ENCODE data around the gene TENM4. TPM values are rescaled to one million over a fixed set of nuclear protein-coding genes. Genes with fewer than 3 reads are reported as not detected.

TENM4 gene
- total RNA-seq, 4 donors from 2014 or later: 1.1 to 2.7 (median 2.0) TPM

- Histone ChIP-seq H3K4me1 (no peaks in the 10 kb centered on the region), H3K27ac (no peak overlapping the region), H3K36me3 (no peaks in the 10 kb centered on the region), H3K27me3 (no peaks in the 10 kb centered on the region), H3K9me3 (no peaks in the 10 kb centered on the region), H3K4me3 (no peak overlapping the region)
- no peak for DNase-seq
- TF ChIP-seq, protein P1, sequence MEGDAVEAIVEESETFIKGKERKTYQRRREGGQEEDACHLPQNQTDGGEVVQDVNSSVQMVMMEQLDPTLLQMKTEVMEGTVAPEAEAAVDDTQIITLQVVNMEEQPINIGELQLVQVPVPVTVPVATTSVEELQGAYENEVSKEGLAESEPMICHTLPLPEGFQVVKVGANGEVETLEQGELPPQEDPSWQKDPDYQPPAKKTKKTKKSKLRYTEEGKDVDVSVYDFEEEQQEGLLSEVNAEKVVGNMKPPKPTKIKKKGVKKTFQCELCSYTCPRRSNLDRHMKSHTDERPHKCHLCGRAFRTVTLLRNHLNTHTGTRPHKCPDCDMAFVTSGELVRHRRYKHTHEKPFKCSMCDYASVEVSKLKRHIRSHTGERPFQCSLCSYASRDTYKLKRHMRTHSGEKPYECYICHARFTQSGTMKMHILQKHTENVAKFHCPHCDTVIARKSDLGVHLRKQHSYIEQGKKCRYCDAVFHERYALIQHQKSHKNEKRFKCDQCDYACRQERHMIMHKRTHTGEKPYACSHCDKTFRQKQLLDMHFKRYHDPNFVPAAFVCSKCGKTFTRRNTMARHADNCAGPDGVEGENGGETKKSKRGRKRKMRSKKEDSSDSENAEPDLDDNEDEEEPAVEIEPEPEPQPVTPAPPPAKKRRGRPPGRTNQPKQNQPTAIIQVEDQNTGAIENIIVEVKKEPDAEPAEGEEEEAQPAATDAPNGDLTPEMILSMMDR (IDR thresholded peaks at IDR 0.05): no peak
- TF ChIP-seq POLR2A (IDR thresholded peaks at IDR 0.05): no peak
These were observed 792.6 kb downstream of the TENM4 start for GRCh38 chr11:78647986-78648875.

- DNase-seq: no peak
- no peak for TF ChIP-seq POLR2A (IDR thresholded peaks at IDR 0.05)
- TF ChIP-seq, protein P1 (IDR thresholded peaks at IDR 0.05): no peak
- Histone ChIP-seq H3K9me3 (no peaks in the 10 kb centered on the region), H3K27me3 (no peaks in the 10 kb centered on the region), H3K27ac (no peak overlapping the region), H3K4me3 (no peak overlapping the region), H3K36me3 (no peaks in the 10 kb centered on the region), H3K4me1 (no peaks in the 10 kb centered on the region)
These were observed 793.4 kb downstream of the TENM4 start for GRCh38 chr11:78647266-78647915.

DNA sequence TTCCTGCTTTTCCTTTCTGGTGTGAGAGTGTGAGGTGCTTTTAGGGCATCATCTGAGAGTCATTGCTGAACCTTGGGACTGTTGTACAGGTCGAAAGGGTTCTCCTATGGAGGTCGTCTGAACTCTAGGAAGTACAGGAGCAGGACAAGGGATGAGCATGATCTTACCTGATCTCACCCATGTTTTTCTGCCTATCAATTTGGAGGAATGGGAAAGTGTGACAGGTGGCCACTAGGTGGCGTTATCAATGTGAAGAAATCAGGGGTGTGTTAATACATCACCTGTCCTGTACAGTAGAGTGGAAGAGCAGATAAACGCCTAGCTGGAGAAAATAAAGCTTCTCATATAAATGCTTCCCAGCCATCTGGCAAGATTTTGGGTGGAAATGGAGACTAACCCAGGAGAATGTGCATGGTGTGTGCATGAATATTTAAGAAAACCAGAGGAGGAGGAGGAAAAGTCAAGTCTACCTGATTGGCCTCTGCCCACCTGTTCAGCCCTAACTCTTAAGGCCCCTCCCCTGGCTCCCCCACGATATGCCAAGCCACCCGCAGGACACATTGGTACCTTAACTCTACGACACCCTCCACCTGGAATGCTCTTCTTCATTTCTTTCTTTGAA lies 794.2 kb downstream of the TENM4 start:
- Histone ChIP-seq H3K27ac (no peak overlapping the region), H3K4me3 (no peak overlapping the region), H3K36me3 (no peaks in the 10 kb centered on the region), H3K9me3 (no peaks in the 10 kb centered on the region), H3K4me1 (no peaks in the 10 kb centered on the region), H3K27me3 (no peaks in the 10 kb centered on the region)
- peak in 2 of 3 donors; percentile 53 to 81 for DNase-seq
- TF ChIP-seq, protein P1 (IDR thresholded peaks at IDR 0.05): peak; percentile 61 to 85 (median 80)
- no peak for TF ChIP-seq POLR2A (IDR thresholded peaks at IDR 0.05)

- peak; percentile 56 to 84 (median 78) for DNase-seq
- H3K4me1 ChIP-seq: no peaks in the 10 kb centered on the region
- H3K4me3 ChIP-seq: no peak overlapping the region
- H3K27ac ChIP-seq: no peak overlapping the region
- TF ChIP-seq, protein P1 (IDR thresholded peaks at IDR 0.05): peak; percentile 41 to 91 (median 86)
- TF ChIP-seq POLR2A (IDR thresholded peaks at IDR 0.05): no peak
- H3K36me3 ChIP-seq: no peaks in the 10 kb centered on the region
- H3K9me3 ChIP-seq: no peaks in the 10 kb centered on the region
- no peaks in the 10 kb centered on the region for H3K27me3 ChIP-seq
These were observed 795.3 kb downstream of the TENM4 start for GRCh38 chr11:78645226-78646202.

- no peaks in the 10 kb centered on the region for H3K9me3 ChIP-seq
- no peaks in the 10 kb centered on the region for H3K27me3 ChIP-seq
- TF ChIP-seq, protein P1 (IDR thresholded peaks at IDR 0.05): no peak
- no peak for TF ChIP-seq POLR2A (IDR thresholded peaks at IDR 0.05)
- no peaks in the 10 kb centered on the region for H3K4me1 ChIP-seq
- no peak for DNase-seq
- H3K4me3 ChIP-seq: no peak overlapping the region
- no peaks in the 10 kb centered on the region for H3K36me3 ChIP-seq
- no peak overlapping the region for H3K27ac ChIP-seq
These were observed 797.2 kb downstream of the TENM4 start for GRCh38 chr11:78643676-78644056.

All from Peyer's patch (tissue), 4 donors.